ENCODE results near the gene CCDC137.

The CCDC137 gene

GRCh38 chr17:81717766-81718089 lies 51.2 kb downstream of the CCDC137 start:
- no peak for DNase-seq

- DNase-seq: no peak
Measured at GRCh38 chr17:81719410-81720266, 53.1 kb downstream of the CCDC137 start.

- no peak for DNase-seq
Measured at GRCh38 chr17:81720267-81721071, 53.9 kb downstream of the CCDC137 start.

- no peak for DNase-seq
Measured at GRCh38 chr17:81722184-81723120, 55.9 kb downstream of the CCDC137 start.

Measured in GDM1 (cell line).